Measurements from ENCODE around the gene NAAA. TPM values are rescaled to one million over a fixed set of nuclear protein-coding genes. Genes with fewer than 3 reads are reported as not detected.

Gene NAAA
- polyA plus RNA-seq, 1 of the 3 experiments (the other 2 are of a cell fraction), result 3.5 TPM

DNA sequence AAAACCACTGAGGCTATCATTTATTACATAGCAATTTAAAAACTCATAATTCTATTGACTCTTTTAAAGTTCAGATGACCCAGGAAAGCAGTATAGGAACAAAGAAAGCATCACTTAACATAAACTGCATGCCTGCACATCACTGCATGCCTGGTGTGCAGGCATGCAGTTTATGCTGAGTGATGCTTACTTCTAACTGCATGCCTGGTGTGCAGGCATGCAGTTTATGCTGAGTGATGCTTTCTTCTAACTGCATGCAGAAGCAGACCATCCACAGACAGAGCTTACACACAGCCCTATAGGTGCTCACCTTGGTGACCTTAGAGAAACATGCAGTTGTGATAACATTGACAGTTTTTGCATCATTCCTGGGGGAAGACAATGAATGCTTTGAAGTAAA is 33.0 kb upstream of the NAAA start:
- Histone ChIP-seq H3K4me3 (ENCODE audit: low read depth in 2 of 2, low read length in 1 of 2) (no peak overlapping the region), H4K20me1 (ENCODE audit: insufficient read depth) (no peaks in the 10 kb centered on the region), H3K9me3 (no peaks in the 10 kb centered on the region), H3K27ac (ENCODE audit: low read depth in 2 of 2, low read length in 1 of 2) (no peak overlapping the region), H2AFZ (ENCODE audit: low read depth) (no peak overlapping the region), H3K79me2 (ENCODE audit: insufficient read depth) (no peaks in the 10 kb centered on the region), H3K9me2 (no peaks in the 10 kb centered on the region), H3F3A (replicated peaks; ENCODE audit: insufficient read depth) (no peaks in the 10 kb centered on the region), H3K9ac (no peak overlapping the region), H3K27me3 (ENCODE audit: insufficient read depth) (no peaks in the 10 kb centered on the region), H3K36me3 (replicated peaks in 1 of 2; ENCODE audit: control insufficient read depth in 1 of 2, insufficient read depth in 2 of 2, low read length in 1 of 2) (peaks cover 74 to 85% of the 10 kb centered on the region in 2 experiments), H3K4me2 (no peak overlapping the region), H3K4me1 (ENCODE audit: control insufficient read depth in 1 of 2, insufficient read depth in 2 of 2, low read depth in 1 of 2, low read length in 1 of 2) (no peaks in the 10 kb centered on the region)
- TF ChIP-seq YY1 (IDR thresholded peaks at IDR 0.05; ENCODE audit: low read depth) (no peak), EZH2phosphoT487 (IDR thresholded peaks at IDR 0.05; ENCODE audit: borderline replicate concordance, low read depth) (no peak), USF1 (IDR thresholded peaks at IDR 0.05; ENCODE audit: borderline replicate concordance, low read depth) (no peak), RXRA (IDR thresholded peaks at IDR 0.05; ENCODE audit: borderline replicate concordance, low read depth) (no peak), RAD21 (IDR thresholded peaks at IDR 0.05; ENCODE audit: low read length) (no peak), CHD2 (IDR thresholded peaks at IDR 0.05; ENCODE audit: low read length, partially characterized antibody) (no peak), POLR2AphosphoS5 (IDR thresholded peaks at IDR 0.05; ENCODE audit: low read depth, low read length) (no peak), RCOR1 (IDR thresholded peaks at IDR 0.05; ENCODE audit: low read length) (no peak), TEAD4 (IDR thresholded peaks at IDR 0.05; ENCODE audit: borderline replicate concordance, insufficient read depth) (no peak)
- TF ChIP-seq, protein P1, sequence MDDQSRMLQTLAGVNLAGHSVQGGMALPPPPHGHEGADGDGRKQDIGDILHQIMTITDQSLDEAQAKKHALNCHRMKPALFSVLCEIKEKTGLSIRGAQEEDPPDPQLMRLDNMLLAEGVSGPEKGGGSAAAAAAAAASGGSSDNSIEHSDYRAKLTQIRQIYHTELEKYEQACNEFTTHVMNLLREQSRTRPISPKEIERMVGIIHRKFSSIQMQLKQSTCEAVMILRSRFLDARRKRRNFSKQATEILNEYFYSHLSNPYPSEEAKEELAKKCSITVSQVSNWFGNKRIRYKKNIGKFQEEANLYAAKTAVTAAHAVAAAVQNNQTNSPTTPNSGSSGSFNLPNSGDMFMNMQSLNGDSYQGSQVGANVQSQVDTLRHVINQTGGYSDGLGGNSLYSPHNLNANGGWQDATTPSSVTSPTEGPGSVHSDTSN (IDR thresholded peaks at IDR 0.05), result no peak
- TF ChIP-seq, protein P2, sequence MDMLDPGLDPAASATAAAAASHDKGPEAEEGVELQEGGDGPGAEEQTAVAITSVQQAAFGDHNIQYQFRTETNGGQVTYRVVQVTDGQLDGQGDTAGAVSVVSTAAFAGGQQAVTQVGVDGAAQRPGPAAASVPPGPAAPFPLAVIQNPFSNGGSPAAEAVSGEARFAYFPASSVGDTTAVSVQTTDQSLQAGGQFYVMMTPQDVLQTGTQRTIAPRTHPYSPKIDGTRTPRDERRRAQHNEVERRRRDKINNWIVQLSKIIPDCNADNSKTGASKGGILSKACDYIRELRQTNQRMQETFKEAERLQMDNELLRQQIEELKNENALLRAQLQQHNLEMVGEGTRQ (IDR thresholded peaks at IDR 0.05; ENCODE audit: borderline replicate concordance, low read depth, low read length), result no peak
- TF ChIP-seq, protein P3, sequence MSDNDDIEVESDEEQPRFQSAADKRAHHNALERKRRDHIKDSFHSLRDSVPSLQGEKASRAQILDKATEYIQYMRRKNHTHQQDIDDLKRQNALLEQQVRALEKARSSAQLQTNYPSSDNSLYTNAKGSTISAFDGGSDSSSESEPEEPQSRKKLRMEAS (IDR thresholded peaks at IDR 0.05; ENCODE audit: low read depth), result no peak
- CTCF ChIA-PET, result no interaction called here
- no peak for DNase-seq
- POLR2A ChIA-PET, result no interaction called here

DNA sequence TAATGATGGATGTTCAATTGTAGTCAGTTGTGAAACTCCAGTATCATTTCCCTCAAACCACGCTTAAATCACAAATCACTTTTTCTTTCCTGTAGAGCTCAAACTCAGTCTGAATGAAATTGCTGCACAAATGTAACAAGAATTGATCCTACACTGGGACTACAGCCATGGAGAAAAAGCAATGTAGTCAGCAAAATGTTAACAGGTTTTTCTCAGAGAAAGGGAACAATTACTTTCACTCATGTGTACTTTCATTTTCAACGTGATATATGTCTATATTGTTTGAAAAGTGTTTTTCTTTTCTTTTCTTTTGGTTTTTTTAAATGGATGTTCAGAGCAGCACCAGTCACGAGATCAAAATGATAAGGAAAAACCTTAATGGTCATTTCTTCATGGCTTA is 27.3 kb upstream of the NAAA start:
- no peak for TF ChIP-seq IRF3 (IDR thresholded peaks at IDR 0.05; ENCODE audit: low read depth, low read length)
- TF ChIP-seq EP300 (IDR thresholded peaks at IDR 0.05; ENCODE audit: borderline replicate concordance in 1 of 2, low read depth in 1 of 2, low read length in 1 of 2), result no peak
- TF ChIP-seq, protein P1 (IDR thresholded peaks at IDR 0.05), result no peak
- TF ChIP-seq, protein P3 (IDR thresholded peaks at IDR 0.05; ENCODE audit: low read depth), result no peak
- Histone ChIP-seq H3K4me2 (no peak overlapping the region), H3K27me3 (ENCODE audit: insufficient read depth) (no peaks in the 10 kb centered on the region), H3K9ac (no peak overlapping the region), H3K79me2 (ENCODE audit: insufficient read depth) (no peaks in the 10 kb centered on the region), H2AFZ (ENCODE audit: low read depth) (no peak overlapping the region), H3K9me2 (no peaks in the 10 kb centered on the region), H3K36me3 (replicated peaks in 1 of 2; ENCODE audit: control insufficient read depth in 1 of 2, insufficient read depth in 2 of 2, low read length in 1 of 2) (peaks cover 85 to 93% of the 10 kb centered on the region in 2 experiments), H3K4me3 (ENCODE audit: low read depth in 2 of 2, low read length in 1 of 2) (no peak overlapping the region), H3K27ac (ENCODE audit: low read depth in 2 of 2, low read length in 1 of 2) (no peak overlapping the region), H3K4me1 (ENCODE audit: control insufficient read depth in 1 of 2, insufficient read depth in 2 of 2, low read depth in 1 of 2, low read length in 1 of 2) (no peaks in the 10 kb centered on the region), H4K20me1 (ENCODE audit: insufficient read depth) (no peaks in the 10 kb centered on the region), H3K9me3 (no peaks in the 10 kb centered on the region), H3F3A (replicated peaks; ENCODE audit: insufficient read depth) (no peaks in the 10 kb centered on the region)
- ChIA-PET POLR2A (no interaction called here), CTCF (no interaction called here)
- 96% methylated on average over 3 of the region's 3 CpGs for WGBS (ENCODE audit: low lambda C conversion rate)
- no peak for DNase-seq

Measured in SK-N-SH (cell line).